RWPE2 (cell line): ENCODE data around the gene ZNF496.

ENCODE experiments used
- ATAC-seq: fragments of 200-7000 bp; cut with Tn5 transposase; 3 replicates; pipeline ENCODE4 v1.9.1; 2021; ENCODE audit warnings: low read depth
- DNase-seq: peaks from one replicate; pipeline ENCODE4 v3.0.0-alpha.2; 2020; ENCODE audit warnings: low spot score
- H3K27ac ChIP-seq: fragments of 450-650 bp; 2 replicates; pipeline ENCODE4 v1.5.1; 2017; ENCODE audit warnings: mild to moderate bottlenecking; ENCODE audit not compliant: poor library complexity, severe bottlenecking
- H3K27me3 ChIP-seq: fragments of 250-450 bp; sonication (Bioruptor Pico); 2 replicates; pipeline ENCODE4 v1.5.1; 2021; ENCODE audit warnings: mild to moderate bottlenecking, moderate library complexity; ENCODE audit not compliant: insufficient read depth, poor library complexity, severe bottlenecking
- H3K36me3 ChIP-seq: fragments of 250-450 bp; sonication (Bioruptor Pico); 2 replicates; pipeline ENCODE4 v1.5.1; 2020; ENCODE audit warnings: low read depth, mild to moderate bottlenecking, moderate library complexity
- H3K4me1 ChIP-seq: fragments of 250-450 bp; sonication (Bioruptor Pico); 2 replicates; pipeline ENCODE4 v1.5.1; 2021; ENCODE audit warnings: mild to moderate bottlenecking, moderate library complexity; ENCODE audit not compliant: insufficient read depth, poor library complexity, severe bottlenecking
- H3K4me3 ChIP-seq: fragments of 250-450 bp; sonication (Bioruptor Pico); 2 replicates; pipeline ENCODE4 v1.5.1; 2021; ENCODE audit warnings: mild to moderate bottlenecking, moderate library complexity; ENCODE audit not compliant: severe bottlenecking
- H3K9me3 ChIP-seq: fragments of 250-450 bp; sonication (Bioruptor Pico); 2 replicates; pipeline ENCODE4 v1.5.1; 2021; ENCODE audit warnings: mild to moderate bottlenecking, moderate library complexity; ENCODE audit not compliant: severe bottlenecking
- CTCF ChIP-seq: fragments of 450-650 bp; IDR thresholded peaks from one replicate; pipeline ENCODE4 v1.5.1; 2017; ENCODE audit warnings: mild to moderate bottlenecking, moderate library complexity; ENCODE audit not compliant: poor library complexity, severe bottlenecking

The ZNF496 gene

GRCh38 chr1:247287460-247287859 lies 44.2 kb downstream of the ZNF496 start:
- DNase-seq (no peak), ATAC-seq (no peak)
- Histone ChIP-seq H3K4me1 (no peaks in the 10 kb centered on the region), H3K4me3 (no peak overlapping the region), H3K36me3 (no peaks in the 10 kb centered on the region), H3K9me3 (no peaks in the 10 kb centered on the region), H3K27ac (no peak overlapping the region), H3K27me3 (no peaks in the 10 kb centered on the region)
- TF ChIP-seq CTCF: no peak

GRCh38 chr1:247286134-247286670 lies 45.5 kb downstream of the ZNF496 start:
- ATAC-seq: no peak
- H3K36me3 ChIP-seq: no peaks in the 10 kb centered on the region
- H3K9me3 ChIP-seq: no peaks in the 10 kb centered on the region
- no peaks in the 10 kb centered on the region for H3K27me3 ChIP-seq
- H3K27ac ChIP-seq: no peak overlapping the region
- no peak for DNase-seq
- H3K4me3 ChIP-seq: no peak overlapping the region
- TF ChIP-seq CTCF: no peak
- no peaks in the 10 kb centered on the region for H3K4me1 ChIP-seq

DNA sequence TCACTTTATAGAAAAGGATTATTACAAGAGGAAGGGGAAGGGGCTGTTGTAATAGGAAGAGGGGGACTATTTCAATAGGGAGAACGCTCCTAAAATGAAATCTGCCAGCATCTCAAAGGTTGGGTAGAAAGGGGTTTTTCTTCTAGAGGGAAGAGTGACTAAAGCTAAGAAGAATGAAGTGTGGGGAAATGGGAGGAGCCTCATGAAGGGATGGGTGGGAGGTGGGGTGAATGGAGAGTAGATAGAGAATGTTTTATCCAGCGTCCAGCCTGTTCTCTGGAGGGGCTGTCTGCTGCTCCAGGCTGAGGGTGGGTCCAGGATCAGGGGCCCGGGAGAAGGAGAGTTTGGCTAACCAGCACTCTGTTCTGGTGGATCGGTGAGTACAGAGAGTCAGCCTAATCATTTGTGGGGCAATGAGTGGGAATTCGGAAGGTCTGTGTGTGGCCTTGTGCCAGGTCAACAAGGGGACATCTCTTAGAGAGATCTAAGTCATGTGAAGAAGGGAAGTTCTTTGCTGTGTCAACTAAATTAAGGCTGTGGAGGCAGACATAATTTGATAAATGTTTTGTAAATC lies 50.6 kb downstream of the ZNF496 start:
- no peak overlapping the region for H3K27ac ChIP-seq
- H3K4me1 ChIP-seq: no peaks in the 10 kb centered on the region
- ATAC-seq (peak; percentile 52; the same call in 2 of the 3 replicates), DNase-seq (no peak)
- no peaks in the 10 kb centered on the region for H3K9me3 ChIP-seq
- H3K27me3 ChIP-seq: no peaks in the 10 kb centered on the region
- no peak for TF ChIP-seq CTCF
- no peak overlapping the region for H3K4me3 ChIP-seq
- no peaks in the 10 kb centered on the region for H3K36me3 ChIP-seq

DNA sequence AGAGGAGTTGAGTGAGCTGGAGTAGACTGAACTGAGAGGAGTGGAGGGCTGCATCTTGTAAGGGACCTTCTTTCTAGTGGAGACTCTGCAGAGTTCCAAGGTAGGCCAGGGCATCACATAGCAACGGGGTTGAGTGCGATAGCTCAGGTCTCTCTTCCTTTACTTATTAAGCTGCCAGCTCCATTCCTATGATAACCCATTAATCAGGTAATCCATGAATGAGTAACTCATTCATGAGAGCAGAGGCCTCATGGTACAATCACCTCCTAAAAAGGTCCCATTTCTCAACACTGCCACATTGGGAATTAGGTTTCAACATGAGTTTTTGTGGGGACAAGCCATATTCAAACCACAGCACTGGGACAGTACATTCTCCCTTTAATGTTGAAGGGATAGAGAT lies 54.5 kb downstream of the ZNF496 start:
- no peak for TF ChIP-seq CTCF
- no peak for ATAC-seq
- H3K4me3 ChIP-seq: no peak overlapping the region
- no peak overlapping the region for H3K27ac ChIP-seq
- H3K9me3 ChIP-seq: no peaks in the 10 kb centered on the region
- no peak for DNase-seq
- no peaks in the 10 kb centered on the region for H3K27me3 ChIP-seq
- H3K36me3 ChIP-seq: no peaks in the 10 kb centered on the region
- H3K4me1 ChIP-seq: no peaks in the 10 kb centered on the region

- Histone ChIP-seq H3K4me1 (no peaks in the 10 kb centered on the region), H3K27ac (no peak overlapping the region), H3K4me3 (no peak overlapping the region), H3K9me3 (no peaks in the 10 kb centered on the region), H3K36me3 (no peaks in the 10 kb centered on the region), H3K27me3 (no peaks in the 10 kb centered on the region)
- TF ChIP-seq CTCF: no peak
- DNase-seq (no peak), ATAC-seq (no peak)
These were observed 56.9 kb downstream of the ZNF496 start for GRCh38 chr1:247274605-247275256.
